NT2/D1 (cell line): Measurements from ENCODE around the gene SERAC1.

Source experiments
- DNase-seq: peaks from one replicate; pipeline ENCODE4 v3.0.0-alpha.2; 2011; ENCODE audit warnings: low read depth, low spot score
- H3K27me3 ChIP-seq: 2 replicates; pipeline ENCODE4 v1.6.0; 2011; ENCODE audit warnings: mild to moderate bottlenecking; ENCODE audit not compliant: insufficient read length, insufficient read depth
- H3K36me3 ChIP-seq: 2 replicates; pipeline ENCODE4 v1.6.1; 2011; ENCODE audit warnings: mild to moderate bottlenecking, low read length, mixed read lengths; ENCODE audit not compliant: insufficient read depth, insufficient read length
- H3K4me1 ChIP-seq: 2 replicates; pipeline ENCODE4 v1.5.1; 2011; ENCODE audit not compliant: insufficient read depth, insufficient read length
- H3K4me3 ChIP-seq: 2 replicates; pipeline ENCODE4 v1.5.1; 2011; ENCODE audit warnings: low read depth; ENCODE audit not compliant: insufficient read length
- H3K9ac ChIP-seq: 2 replicates; pipeline ENCODE4 v1.6.0; 2011; ENCODE audit warnings: low read depth; ENCODE audit not compliant: insufficient read length
- H3K9me3 ChIP-seq: 2 replicates; pipeline ENCODE4 v1.5.1; 2011; ENCODE audit warnings: mild to moderate bottlenecking, low read length; ENCODE audit not compliant: insufficient read depth
- SUZ12 ChIP-seq: IDR thresholded peaks from 2 replicates; pipeline ENCODE4 v1.6.1; 2011; ENCODE audit not compliant: insufficient read length, insufficient read depth; ENCODE audit errors: extremely low read depth
- YY1 ChIP-seq: IDR thresholded peaks from 2 replicates; pipeline ENCODE4 v1.6.1; 2011; ENCODE audit not compliant: insufficient read length, insufficient read depth
- ZNF274 ChIP-seq: IDR thresholded peaks from 2 replicates; pipeline ENCODE4 v1.6.1; 2011; ENCODE audit warnings: mild to moderate bottlenecking, low read depth, low read length

The SERAC1 gene

GRCh38 chr6:158095671-158096070 lies 72.4 kb downstream of the SERAC1 start:
- H3K9me3 ChIP-seq = no peaks in the 10 kb centered on the region
- TF ChIP-seq SUZ12 = no peak
- no peak for TF ChIP-seq ZNF274
- no peak for TF ChIP-seq YY1
- H3K36me3 ChIP-seq = peaks cover 44% of the 10 kb centered on the region
- H3K4me1 ChIP-seq = no peaks in the 10 kb centered on the region
- DNase-seq = no peak
- H3K4me3 ChIP-seq = no peak overlapping the region
- no peaks in the 10 kb centered on the region for H3K27me3 ChIP-seq
- no peak overlapping the region for H3K9ac ChIP-seq

- H3K36me3 ChIP-seq = peaks cover 44% of the 10 kb centered on the region
- DNase-seq = no peak
Observed at GRCh38 chr6:158095031-158095430, 73.0 kb downstream of the SERAC1 start.

GRCh38 chr6:158092806-158093205 lies 75.3 kb downstream of the SERAC1 start:
- no peak overlapping the region for H3K9ac ChIP-seq
- no peak overlapping the region for H3K4me3 ChIP-seq
- no peak for DNase-seq
- H3K4me1 ChIP-seq = no peaks in the 10 kb centered on the region
- H3K9me3 ChIP-seq = no peaks in the 10 kb centered on the region
- H3K36me3 ChIP-seq = peaks cover 55% of the 10 kb centered on the region
- no peak for TF ChIP-seq YY1
- TF ChIP-seq ZNF274 = no peak
- no peak for TF ChIP-seq SUZ12
- no peaks in the 10 kb centered on the region for H3K27me3 ChIP-seq

More at GRCh38 chr6:158095031-158095430, 73.0 kb downstream of the SERAC1 start:
- Histone ChIP-seq H3K27me3 (no peaks in the 10 kb centered on the region), H3K4me1 (no peaks in the 10 kb centered on the region), H3K4me3 (no peak overlapping the region), H3K9me3 (no peaks in the 10 kb centered on the region), H3K9ac (no peak overlapping the region)
- no peak for TF ChIP-seq YY1
- no peak for TF ChIP-seq ZNF274
- TF ChIP-seq SUZ12 = no peak

GRCh38 chr6:158087224-158087867 lies 80.7 kb downstream of the SERAC1 start:
- no peaks in the 10 kb centered on the region for H3K4me1 ChIP-seq
- no peak overlapping the region for H3K9ac ChIP-seq
- H3K9me3 ChIP-seq = no peaks in the 10 kb centered on the region
- no peak for DNase-seq
- no peak overlapping the region for H3K4me3 ChIP-seq
- H3K27me3 ChIP-seq = no peaks in the 10 kb centered on the region
- no peak for TF ChIP-seq YY1
- TF ChIP-seq SUZ12 = no peak
- TF ChIP-seq ZNF274 = no peak
- peaks cover 57% of the 10 kb centered on the region for H3K36me3 ChIP-seq

GRCh38 chr6:158086504-158087223 lies 81.4 kb downstream of the SERAC1 start:
- Histone ChIP-seq H3K9ac (no peak overlapping the region), H3K27me3 (no peaks in the 10 kb centered on the region), H3K36me3 (peaks cover 56% of the 10 kb centered on the region), H3K9me3 (no peaks in the 10 kb centered on the region), H3K4me3 (no peak overlapping the region), H3K4me1 (no peaks in the 10 kb centered on the region)
- TF ChIP-seq ZNF274 (no peak), YY1 (no peak), SUZ12 (no peak)
- no peak for DNase-seq

- Histone ChIP-seq H3K4me3 (no peak overlapping the region), H3K9me3 (no peaks in the 10 kb centered on the region), H3K9ac (no peak overlapping the region), H3K27me3 (no peaks in the 10 kb centered on the region), H3K4me1 (no peaks in the 10 kb centered on the region), H3K36me3 (peaks cover 60% of the 10 kb centered on the region)
- TF ChIP-seq YY1 = no peak
- TF ChIP-seq ZNF274 = no peak
- TF ChIP-seq SUZ12 = no peak
- no peak for DNase-seq
Observed at GRCh38 chr6:158086054-158086503, 82.0 kb downstream of the SERAC1 start.

GRCh38 chr6:158085261-158086053 lies 82.6 kb downstream of the SERAC1 start:
- Histone ChIP-seq H3K9ac (no peak overlapping the region), H3K9me3 (no peaks in the 10 kb centered on the region), H3K4me1 (no peaks in the 10 kb centered on the region), H3K27me3 (no peaks in the 10 kb centered on the region), H3K36me3 (peaks cover 66% of the 10 kb centered on the region), H3K4me3 (no peak overlapping the region)
- no peak for DNase-seq
- TF ChIP-seq SUZ12 (no peak), YY1 (no peak)
